HTERT RPE-1 (cell line): ENCODE data around the gene KIF5C.

ENCODE experiments used
- in situ Hi-C: fragments of 300-500 bp; cut with MboI; formaldehyde crosslinking; loops from 4 replicates; pipeline ENCODE4 v1.14.3; 2020; ENCODE audit warnings: low sequenced_read_pairs

Gene KIF5C

GRCh38 chr2:148984449-148984848 is 109.4 kb downstream of the KIF5C start:
- in situ Hi-C loops = no loop called here

GRCh38 chr2:148987286-148987685 is 112.3 kb downstream of the KIF5C start:
- in situ Hi-C loops = no loop called here

GRCh38 chr2:148988337-148988736 is 113.3 kb downstream of the KIF5C start:
- in situ Hi-C loops = no loop called here

GRCh38 chr2:148989882-148990493 is 115.0 kb downstream of the KIF5C start:
- in situ Hi-C loops = no loop called here

- in situ Hi-C loops = no loop called here
These were observed 115.9 kb downstream of the KIF5C start for GRCh38 chr2:148990968-148991367.

- in situ Hi-C loops = no loop called here
These were observed 117.4 kb downstream of the KIF5C start for GRCh38 chr2:148992448-148992847.

GRCh38 chr2:148993351-148993750 is 118.3 kb downstream of the KIF5C start:
- in situ Hi-C loops = no loop called here

- in situ Hi-C loops = no loop called here
These were observed 119.3 kb downstream of the KIF5C start for GRCh38 chr2:148994341-148994740.

- in situ Hi-C loops = no loop called here
These were observed 121.8 kb downstream of the KIF5C start for GRCh38 chr2:148996805-148997204.

GRCh38 chr2:148998165-148998830 is 123.3 kb downstream of the KIF5C start:
- in situ Hi-C loops = no loop called here

- in situ Hi-C loops = no loop called here
These were observed 123.8 kb downstream of the KIF5C start for GRCh38 chr2:148998831-148999200.

GRCh38 chr2:148999451-148999921 is 124.5 kb downstream of the KIF5C start:
- in situ Hi-C loops = no loop called here

GRCh38 chr2:149000158-149000938 is 125.3 kb downstream of the KIF5C start:
- in situ Hi-C loops = no loop called here

GRCh38 chr2:149001496-149001895 is 126.5 kb downstream of the KIF5C start:
- in situ Hi-C loops = no loop called here

- in situ Hi-C loops = no loop called here
These were observed 127.4 kb downstream of the KIF5C start for GRCh38 chr2:149002378-149002890.

GRCh38 chr2:149002891-149003740 is 128.1 kb downstream of the KIF5C start:
- in situ Hi-C loops = no loop called here

GRCh38 chr2:149004836-149005235 is 129.8 kb downstream of the KIF5C start:
- in situ Hi-C loops = no loop called here

GRCh38 chr2:149005471-149006077 is 130.5 kb downstream of the KIF5C start:
- in situ Hi-C loops = no loop called here

- in situ Hi-C loops = no loop called here
These were observed 132.0 kb downstream of the KIF5C start for GRCh38 chr2:149006883-149007543.

GRCh38 chr2:149008381-149008780 is 133.4 kb downstream of the KIF5C start:
- in situ Hi-C loops = no loop called here
